Measurements from ENCODE around the gene MUC5AC.

The MUC5AC gene

DNA sequence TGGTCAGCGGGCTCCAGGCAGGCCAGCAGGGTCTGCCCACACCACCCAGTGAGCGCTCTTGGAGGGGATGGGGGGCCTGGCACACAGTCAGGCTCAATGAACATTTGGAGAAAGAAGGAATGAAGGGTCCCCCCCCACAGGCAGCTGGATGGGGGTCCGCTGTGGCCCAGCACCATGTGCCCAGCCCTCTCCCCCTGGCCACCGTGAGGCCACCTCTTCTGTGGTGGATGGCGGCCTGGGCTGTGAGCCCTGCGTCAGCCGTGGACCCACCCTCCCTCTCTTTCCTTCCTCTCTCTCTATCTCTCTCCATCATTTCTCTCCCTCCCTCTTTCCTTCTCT, 35.1 kb upstream of the MUC5AC start:
- TF ChIP-seq, protein P1, sequence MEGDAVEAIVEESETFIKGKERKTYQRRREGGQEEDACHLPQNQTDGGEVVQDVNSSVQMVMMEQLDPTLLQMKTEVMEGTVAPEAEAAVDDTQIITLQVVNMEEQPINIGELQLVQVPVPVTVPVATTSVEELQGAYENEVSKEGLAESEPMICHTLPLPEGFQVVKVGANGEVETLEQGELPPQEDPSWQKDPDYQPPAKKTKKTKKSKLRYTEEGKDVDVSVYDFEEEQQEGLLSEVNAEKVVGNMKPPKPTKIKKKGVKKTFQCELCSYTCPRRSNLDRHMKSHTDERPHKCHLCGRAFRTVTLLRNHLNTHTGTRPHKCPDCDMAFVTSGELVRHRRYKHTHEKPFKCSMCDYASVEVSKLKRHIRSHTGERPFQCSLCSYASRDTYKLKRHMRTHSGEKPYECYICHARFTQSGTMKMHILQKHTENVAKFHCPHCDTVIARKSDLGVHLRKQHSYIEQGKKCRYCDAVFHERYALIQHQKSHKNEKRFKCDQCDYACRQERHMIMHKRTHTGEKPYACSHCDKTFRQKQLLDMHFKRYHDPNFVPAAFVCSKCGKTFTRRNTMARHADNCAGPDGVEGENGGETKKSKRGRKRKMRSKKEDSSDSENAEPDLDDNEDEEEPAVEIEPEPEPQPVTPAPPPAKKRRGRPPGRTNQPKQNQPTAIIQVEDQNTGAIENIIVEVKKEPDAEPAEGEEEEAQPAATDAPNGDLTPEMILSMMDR (IDR thresholded peaks at IDR 0.05; ENCODE audit: insufficient read depth, low read depth, low read length, missing control alignments), result no peak
- H3K4me3 ChIP-seq (ENCODE audit: low read depth, low read length), result no peak overlapping the region
- DNase-seq (ENCODE audit: low read depth), result no peak

DNA sequence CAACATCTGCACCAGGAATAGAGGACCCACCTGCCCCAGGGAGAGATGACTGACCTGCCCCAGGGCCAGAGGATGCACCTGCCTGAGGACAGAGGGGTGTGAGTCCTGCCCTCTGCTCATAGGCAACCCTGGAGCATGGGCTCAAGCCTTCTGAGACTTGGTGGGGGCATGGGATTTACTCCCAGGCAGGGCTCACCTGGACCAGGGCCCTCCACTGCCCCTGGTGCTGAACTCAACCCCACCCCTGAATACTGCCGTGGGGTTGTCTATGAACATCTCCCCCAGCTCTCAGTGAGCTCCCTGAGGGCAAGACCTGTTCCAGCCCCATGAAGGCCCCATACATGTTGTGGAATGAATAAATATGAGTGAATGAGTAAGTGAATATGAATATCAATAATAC, 33.8 kb upstream of the MUC5AC start:
- DNase-seq (ENCODE audit: low read depth), result no peak
- H3K4me3 ChIP-seq (ENCODE audit: low read depth, low read length), result no peak overlapping the region
- TF ChIP-seq, protein P1 (IDR thresholded peaks at IDR 0.05; ENCODE audit: insufficient read depth, low read depth, low read length, missing control alignments), result no peak

DNA sequence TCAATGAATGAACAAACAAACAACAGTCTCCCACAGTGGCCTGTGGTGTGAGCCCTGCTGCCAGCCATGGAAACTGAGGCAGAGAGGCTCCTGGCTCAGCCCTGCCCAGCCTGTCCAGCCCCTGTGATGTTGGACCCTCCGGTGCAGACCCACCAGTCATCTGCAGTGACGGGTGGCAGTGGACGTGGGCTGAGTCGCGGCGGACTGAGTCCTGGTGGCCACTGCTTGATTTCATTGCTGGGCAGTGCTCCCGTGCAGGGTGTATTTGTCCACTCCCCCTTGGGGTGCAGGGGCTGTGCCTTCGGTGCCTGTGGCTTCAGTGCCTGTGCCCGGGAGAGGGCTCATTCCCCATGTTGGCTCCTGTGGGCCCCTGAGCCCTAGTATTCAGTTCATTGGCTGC, 31.9 kb upstream of the MUC5AC start:
- TF ChIP-seq, protein P1 (IDR thresholded peaks at IDR 0.05; ENCODE audit: insufficient read depth, low read depth, low read length, missing control alignments), result no peak
- no peak for DNase-seq (ENCODE audit: low read depth)
- no peak overlapping the region for H3K4me3 ChIP-seq (ENCODE audit: low read depth, low read length)

DNA sequence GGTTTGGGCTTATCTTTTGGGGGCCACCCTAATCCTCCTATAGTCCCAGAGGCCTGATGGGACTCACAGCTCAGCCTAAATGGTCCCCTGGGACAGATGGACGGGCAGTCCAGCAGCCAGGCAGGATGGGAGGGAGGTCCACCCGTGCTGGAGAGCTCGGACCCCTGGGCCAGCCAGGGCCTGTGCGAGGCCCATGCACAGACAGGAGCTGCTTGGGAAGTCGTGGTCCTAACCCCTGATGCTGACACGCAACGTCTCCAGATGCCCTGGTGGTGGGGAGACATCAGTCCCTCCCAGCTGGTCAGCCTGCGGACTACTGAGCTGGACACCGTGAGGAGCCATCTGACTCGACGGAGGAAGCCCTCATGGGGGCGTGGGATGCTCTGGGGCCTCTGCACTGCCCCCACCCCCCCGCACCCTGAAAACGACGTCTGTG, 31.2 kb upstream of the MUC5AC start:
- TF ChIP-seq, protein P1 (IDR thresholded peaks at IDR 0.05; ENCODE audit: insufficient read depth, low read depth, low read length, missing control alignments), result no peak
- no peak for DNase-seq (ENCODE audit: low read depth)
- H3K4me3 ChIP-seq (ENCODE audit: low read depth, low read length), result no peak overlapping the region

DNA sequence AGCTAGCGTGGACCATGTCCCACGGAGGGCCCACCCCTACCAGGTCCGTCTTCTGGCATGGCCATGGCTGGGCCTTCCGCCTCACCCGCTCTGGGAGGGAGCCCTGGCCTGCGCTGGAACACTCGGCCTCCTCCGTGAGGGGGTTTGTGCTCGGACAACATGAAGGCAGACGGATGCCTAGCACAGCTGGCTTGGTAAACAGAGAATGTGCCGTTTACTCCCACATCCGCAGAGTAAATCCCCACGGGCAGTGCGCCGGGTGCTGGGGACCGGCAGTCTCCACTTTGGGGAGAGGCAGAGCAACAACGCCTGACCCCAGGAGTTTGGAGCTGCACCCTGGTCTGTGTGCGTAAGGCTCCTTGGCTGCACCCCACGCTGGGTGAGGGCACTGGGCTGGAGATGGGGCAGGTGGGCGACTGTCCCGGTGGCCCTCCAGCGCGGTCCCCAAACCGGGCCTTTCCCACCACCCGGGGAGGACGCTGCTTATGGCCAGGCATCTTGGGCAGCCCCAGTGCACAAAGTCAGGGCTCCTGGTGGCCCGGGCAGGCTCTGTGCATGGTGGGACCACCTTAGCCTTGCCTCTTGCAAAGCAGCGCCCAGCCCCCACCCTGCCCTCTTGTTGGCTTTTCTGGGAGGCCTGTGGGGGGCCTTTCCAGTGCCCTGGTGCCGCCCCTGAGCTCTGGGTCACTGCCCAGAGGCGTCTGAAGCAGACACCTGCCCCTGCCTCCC, 30.7 kb upstream of the MUC5AC start:
- no peak overlapping the region for H3K4me3 ChIP-seq (ENCODE audit: low read depth, low read length)
- DNase-seq (ENCODE audit: low read depth), result no peak
- TF ChIP-seq, protein P1 (IDR thresholded peaks at IDR 0.05; ENCODE audit: insufficient read depth, low read depth, low read length, missing control alignments), result no peak

DNA sequence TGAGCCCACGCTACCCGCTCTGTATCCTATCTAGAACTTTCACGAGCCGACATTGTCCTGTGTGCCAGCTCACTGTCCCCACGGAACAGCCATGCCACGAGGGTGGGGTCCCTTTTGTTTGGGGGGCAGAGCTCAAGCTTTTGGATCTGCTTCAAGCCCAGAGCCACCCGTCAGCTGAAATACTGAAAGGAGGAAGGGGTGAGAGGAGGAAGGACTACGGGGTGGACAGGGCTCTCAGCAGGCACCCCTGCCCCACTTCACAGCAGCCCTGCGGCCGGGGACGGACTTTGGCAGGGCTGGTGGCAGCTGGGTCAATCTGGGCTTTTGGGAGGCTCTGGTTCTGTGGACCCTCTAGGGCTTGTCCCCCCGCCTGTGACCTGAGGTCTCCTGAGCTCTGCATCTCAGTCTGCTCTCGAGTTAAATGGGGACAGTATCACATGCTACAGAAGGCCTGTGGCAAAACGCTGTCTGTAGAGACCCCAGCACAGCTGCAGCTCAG, 30.0 kb upstream of the MUC5AC start:
- DNase-seq (ENCODE audit: low read depth), result no peak
- TF ChIP-seq, protein P1 (IDR thresholded peaks at IDR 0.05; ENCODE audit: insufficient read depth, low read depth, low read length, missing control alignments), result no peak
- H3K4me3 ChIP-seq (ENCODE audit: low read depth, low read length), result no peak overlapping the region

Measured in GM12865 (cell line).